Ovary (tissue), 9 donors: ENCODE results near the gene NINL. TPM values are rescaled to one million over a fixed set of nuclear protein-coding genes. Genes with fewer than 3 reads are reported as not detected.
A peak's percentile ranks its signal among the peaks of the same experiment; 100 is the strongest.

Source experiments
- DNase-seq, 5 donors: peaks; one replicate each; pipeline ENCODE4 v3.0.0-alpha.2; 2019 to 2020
- H3K27ac ChIP-seq, 2 donors: fragments of 200-600 bp; one replicate each; pipeline versions ENCODE4 v1.5.1 to v1.8.0; 2019 to 2022
- H3K27me3 ChIP-seq: fragments of 200-600 bp; one replicate; pipeline ENCODE4 v1.8.0; 2022
- H3K36me3 ChIP-seq: fragments of 200-600 bp; sonication (generic); one replicate; pipeline ENCODE4 v1.5.1; 2019
- H3K4me1 ChIP-seq: one replicate; pipeline ENCODE4 v1.8.1; 2013; ENCODE audit warnings: mild to moderate bottlenecking, moderate library complexity; ENCODE audit not compliant: insufficient read depth
- H3K4me3 ChIP-seq: fragments of 200-600 bp; sonication (generic); one replicate; pipeline ENCODE4 v1.5.1; 2017
- H3K9me3 ChIP-seq, 2 donors: fragments of 200-600 bp in 1 of 2; sonication (generic) in 1 of 2; one replicate each; pipeline versions ENCODE4 v1.5.1 to v1.8.1; 2013 to 2019; ENCODE audit warnings: mild to moderate bottlenecking in 1 of 2, moderate library complexity in 1 of 2
- CTCF ChIP-seq, 3 donors: fragments of 450-650 bp in 2 of 3; fragments of 200-600 bp in 1 of 3; IDR thresholded peaks; one replicate each; pipeline versions ENCODE4 v1.5.1 to v1.8.0; 2016 to 2022; ENCODE audit warnings: antibody characterized with exemption in 3 of 3, mild to moderate bottlenecking in 1 of 3
- EP300 ChIP-seq: sonication (generic); formaldehyde crosslinking; IDR thresholded peaks from one replicate; pipeline ENCODE4 v1.6.1; 2017; ENCODE audit warnings: antibody characterized with exemption
- POLR2A ChIP-seq: fragments of 450-650 bp; IDR thresholded peaks from one replicate; pipeline ENCODE4 v1.6.1; 2017; ENCODE audit warnings: antibody characterized with exemption, mild to moderate bottlenecking, moderate library complexity
- WGBS, 3 donors: extraction: QIAGEN DNeasy Blood & Tissue Kit in 1 of 3; methylation state at CpG; one replicate each; pipeline versions ENCODE4 v1.1.5 to v1.1.7; 2013 to 2017; 5-methylcytosine and 5-hydroxymethylcytosine counted together
- intact Hi-C, 4 donors: fragments of 100-400 bp; cut with DNase I; formaldehyde crosslinking; loops; one replicate each; pipeline versions ENCODE4 v1.11.0 to v1.15.1; 2022 to 2023
- polyA plus RNA-seq, 2 donors: library from polyadenylated mRNA; stranded (reverse); fragments of 200-250 nt in 1 of 2; fragments of 350-450 nt in 1 of 2; fragmentation: Illumina TruSeq in 1 of 2; extraction: RNeasy Lipid Tissue Mini Kit (QIAGEN cat#74804) in 1 of 2; gene quantifications; one replicate each; pipeline ENCODE4 v1.2.3, GENCODE V29; 2013 to 2014
- total RNA-seq, 7 donors: library from RNA; depleted of rRNA in 2 of 7; stranded (reverse); fragments of >200 nt in 2 of 7; fragmentation: NEBNext Ultra II Directional in 3 of 7; extraction: Animal tissue kit (Norgen Biotek cat#: 25700) in 3 of 7; gene quantifications; one replicate each; pipeline versions ENCODE4 v1.1.0 to v1.2.4, GENCODE V29; 2016 to 2023
- donor health status: DM: no; HTN: no; CAD: no; lungs with moderate emphysema.
- donor health status: DM: no; HTN: no; CAD: no.
- donor health status: Bipolar disorder and iron deficiency.
- donor health status: DM: yes; HTN: yes; CAD: no.
- donor health status: DM: no; HTN: no; CAD: no.
- donor health status: DM: yes; HTN: yes; CAD: no.

The NINL gene
- total and polyA plus RNA-seq, 9 donors = 10.1 to 33.3 (median 20.3) TPM

- intact Hi-C loops = no loop called here
- Histone ChIP-seq H3K27me3 (no peaks in the 10 kb centered on the region), H3K36me3 (no peaks in the 10 kb centered on the region), H3K4me1 (peaks cover 4% of the 10 kb centered on the region), H3K27ac (no peak overlapping the region), H3K9me3 (no peaks in the 10 kb centered on the region), H3K4me3 (no peak overlapping the region)
- no peak for TF ChIP-seq EP300
- no peak for TF ChIP-seq POLR2A
- no peak for TF ChIP-seq CTCF (IDR thresholded peaks at IDR 0.05)
- DNase-seq = peak in 3 of 5 donors; percentile 42 to 55 (median 45)
- 14 to 24% (median 19%) methylated on average over 9 of the region's 9 CpGs for WGBS, 3 donors
These were observed 99.0 kb downstream of the NINL start for GRCh38 chr20:25486377-25486776.

- WGBS, 3 donors = 21 to 44% (median 23%) methylated on average over 2 of the region's 2 CpGs
- no peak overlapping the region for H3K4me3 ChIP-seq
- peaks cover 4% of the 10 kb centered on the region for H3K4me1 ChIP-seq
- intact Hi-C loops = no loop called here
- H3K36me3 ChIP-seq = no peaks in the 10 kb centered on the region
- no peak for TF ChIP-seq EP300
- no peak for TF ChIP-seq POLR2A
- TF ChIP-seq CTCF (IDR thresholded peaks at IDR 0.05) = no peak
- H3K27ac ChIP-seq = no peak overlapping the region
- H3K9me3 ChIP-seq = no peaks in the 10 kb centered on the region
- DNase-seq = no peak
- no peaks in the 10 kb centered on the region for H3K27me3 ChIP-seq
These were observed 99.5 kb downstream of the NINL start for GRCh38 chr20:25485872-25486271.

DNA sequence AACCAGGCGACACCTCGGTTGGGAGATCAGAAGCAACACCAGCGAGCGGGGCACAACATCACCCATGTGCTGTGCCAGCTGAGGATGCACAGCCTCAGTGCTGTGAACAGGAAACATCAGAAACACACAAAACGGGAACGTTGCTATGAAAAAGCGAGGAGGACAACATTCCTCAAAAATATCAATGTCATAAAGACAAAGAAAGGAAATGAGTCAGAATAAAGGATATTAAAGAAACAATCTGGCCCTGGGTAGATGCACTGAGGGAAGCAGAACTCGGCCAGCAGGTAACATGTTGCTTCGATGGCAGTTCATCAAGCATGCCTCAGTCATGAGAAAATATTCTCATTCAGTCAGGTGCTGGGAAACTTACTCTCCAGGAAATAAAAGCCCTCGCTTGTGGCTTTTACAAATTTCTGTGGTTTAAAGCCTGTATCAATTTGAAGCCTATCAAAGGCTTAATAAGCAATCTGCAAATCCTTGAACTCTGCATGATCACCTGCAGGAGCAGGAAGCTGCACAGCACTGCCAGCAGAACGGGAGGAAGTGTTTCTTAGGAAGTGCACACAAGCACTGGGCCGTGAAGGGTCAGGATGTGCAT, 100.3 kb downstream of the NINL start:
- Histone ChIP-seq H3K4me3 (no peak overlapping the region), H3K27ac (no peak overlapping the region), H3K27me3 (no peaks in the 10 kb centered on the region), H3K4me1 (peaks cover 4% of the 10 kb centered on the region), H3K9me3 (no peaks in the 10 kb centered on the region), H3K36me3 (no peaks in the 10 kb centered on the region)
- intact Hi-C loops = no loop called here
- DNase-seq = no peak
- whole genome bisulfite sequencing, 3 donors = 71 to 81% (median 74%) methylated on average over 12 of the region's 12 CpGs
- TF ChIP-seq POLR2A (no peak), EP300 (no peak), CTCF (IDR thresholded peaks at IDR 0.05) (no peak)

DNA sequence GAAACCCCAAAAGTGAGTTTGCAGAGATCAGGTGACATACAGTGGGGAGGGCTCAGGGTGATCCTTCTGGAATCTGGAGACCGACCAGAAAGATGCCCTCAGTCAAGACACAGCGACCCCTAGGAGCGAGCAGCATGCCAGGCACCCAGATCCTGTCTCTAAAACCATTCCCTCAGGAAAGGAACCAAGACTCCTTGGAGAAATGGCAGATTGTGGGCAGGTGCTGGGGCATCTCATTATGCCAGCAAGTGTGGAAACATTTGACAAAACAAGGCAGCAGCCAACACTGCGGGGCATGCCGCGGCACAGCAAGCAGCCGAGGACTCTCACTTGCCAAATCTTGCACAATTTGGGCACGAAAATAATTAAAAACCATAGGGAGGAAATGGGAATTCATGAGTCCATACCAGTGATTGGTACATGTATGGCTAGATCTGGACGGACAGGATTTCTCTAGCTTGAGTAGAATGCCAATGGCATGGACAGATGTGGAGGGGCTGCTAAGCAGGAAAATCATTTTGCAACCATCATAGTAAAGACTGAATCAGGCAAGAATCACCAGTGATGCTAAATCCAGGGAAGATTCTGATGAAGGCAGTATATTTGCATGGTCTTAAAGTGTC, 101.0 kb downstream of the NINL start:
- no peaks in the 10 kb centered on the region for H3K9me3 ChIP-seq
- no peak overlapping the region for H3K4me3 ChIP-seq
- intact Hi-C loops = no loop called here
- H3K27me3 ChIP-seq = no peaks in the 10 kb centered on the region
- no peak for DNase-seq
- no peak for TF ChIP-seq EP300
- no peak for TF ChIP-seq POLR2A
- TF ChIP-seq CTCF (IDR thresholded peaks at IDR 0.05) = no peak
- WGBS, 3 donors = 93 to 95% (median 94%) methylated on average over 9 of the region's 9 CpGs
- peaks cover 4% of the 10 kb centered on the region for H3K4me1 ChIP-seq
- no peak overlapping the region for H3K27ac ChIP-seq
- H3K36me3 ChIP-seq = no peaks in the 10 kb centered on the region
